H9 (cell line): ENCODE measurements around the gene WDR88. TPM values are rescaled to one million over a fixed set of nuclear protein-coding genes. Genes with fewer than 3 reads are reported as not detected.

Experiments used
- DNase-seq: peaks from one replicate; pipeline ENCODE4 v3.0.0-alpha.2; 2017
- H2AFZ ChIP-seq: one replicate; pipeline ENCODE4 v1.6.1; 2013; ENCODE audit warnings: mild to moderate bottlenecking, low read length, control low read depth, moderate library complexity
- H2AK5ac ChIP-seq: 2 replicates; pipeline ENCODE4 v1.6.1; 2013; ENCODE audit warnings: low read length, control low read depth, mixed read lengths; ENCODE audit not compliant: insufficient read length
- H2BK120ac ChIP-seq: one replicate; pipeline ENCODE4 v1.6.1; 2013; ENCODE audit warnings: low read depth, mild to moderate bottlenecking, low read length, control low read depth, inconsistent platforms; ENCODE audit not compliant: poor library complexity, severe bottlenecking
- H2BK12ac ChIP-seq: 2 replicates; pipeline ENCODE4 v1.6.1; 2013; ENCODE audit warnings: low read length, control low read depth, mixed read lengths, low read depth; ENCODE audit not compliant: insufficient read length
- H2BK15ac ChIP-seq: 2 replicates; pipeline ENCODE4 v1.6.1; 2013; ENCODE audit warnings: low read depth, low read length, control low read depth
- H2BK20ac ChIP-seq: one replicate; pipeline ENCODE4 v1.6.1; 2013; ENCODE audit warnings: low read depth, mild to moderate bottlenecking, low read length, control low read depth, inconsistent platforms; ENCODE audit not compliant: poor library complexity, severe bottlenecking
- H2BK5ac ChIP-seq: 2 replicates; pipeline ENCODE4 v1.6.1; 2013; ENCODE audit warnings: low read length, control low read depth, mixed read lengths; ENCODE audit not compliant: insufficient read length
- H3K14ac ChIP-seq: 2 replicates; pipeline ENCODE4 v1.6.1; 2013; ENCODE audit warnings: low read length, control low read depth; ENCODE audit not compliant: insufficient read depth
- H3K18ac ChIP-seq: 2 replicates; pipeline ENCODE4 v1.6.1; 2013; ENCODE audit warnings: low read depth, mild to moderate bottlenecking, mixed read lengths, low read length, control low read depth; ENCODE audit not compliant: insufficient read length
- H3K23ac ChIP-seq: 2 replicates; pipeline ENCODE4 v1.6.1; 2013; ENCODE audit warnings: low read length, control low read depth, mixed read lengths, low read depth; ENCODE audit not compliant: insufficient read length
- H3K23me2 ChIP-seq: 2 replicates; pipeline ENCODE4 v1.6.1; 2013; ENCODE audit warnings: low read depth, mild to moderate bottlenecking, mixed read lengths, low read length, control low read depth; ENCODE audit not compliant: insufficient read length, poor library complexity, severe bottlenecking
- H3K27ac ChIP-seq: 2 replicates; pipeline ENCODE4 v1.5.1; 2013; ENCODE audit warnings: low read length, control low read depth, mixed read lengths, low read depth; ENCODE audit not compliant: insufficient read length
- H3K27me3 ChIP-seq: 2 replicates; pipeline ENCODE4 v1.6.1; 2013; ENCODE audit warnings: low read length, control low read depth, inconsistent platforms; ENCODE audit not compliant: insufficient read depth
- H3K4ac ChIP-seq: 2 replicates; pipeline ENCODE4 v1.6.1; 2013; ENCODE audit warnings: low read depth, mild to moderate bottlenecking, control low read depth, inconsistent platforms, low read length, moderate library complexity
- H3K4me1 ChIP-seq: 2 replicates; pipeline ENCODE4 v1.6.1; 2013; ENCODE audit warnings: low read length, control low read depth, inconsistent platforms; ENCODE audit not compliant: insufficient read depth
- H3K4me2 ChIP-seq: 2 replicates; pipeline ENCODE4 v1.6.1; 2013; ENCODE audit warnings: low read length, control low read depth, mixed read lengths; ENCODE audit not compliant: insufficient read length, insufficient read depth
- H3K56ac ChIP-seq: 2 replicates; pipeline ENCODE4 v1.6.1; 2013; ENCODE audit warnings: low read depth, mild to moderate bottlenecking, mixed read lengths, low read length, control low read depth; ENCODE audit not compliant: insufficient read length
- H3K79me1 ChIP-seq: 2 replicates; pipeline ENCODE4 v1.6.1; 2013; ENCODE audit warnings: low read depth, mild to moderate bottlenecking, moderate library complexity, low read length, control low read depth, inconsistent platforms; ENCODE audit not compliant: insufficient read depth, poor library complexity, severe bottlenecking
- H3K79me2 ChIP-seq: 2 replicates; pipeline ENCODE4 v1.6.1; 2013; ENCODE audit warnings: low read length, control low read depth, inconsistent platforms; ENCODE audit not compliant: insufficient read depth
- H3K9ac ChIP-seq: 2 replicates; pipeline ENCODE4 v1.6.1; 2013; ENCODE audit warnings: low read length, control low read depth, mixed read lengths; ENCODE audit not compliant: insufficient read length; ENCODE audit errors: extremely low read depth
- H3K9me3 ChIP-seq: one replicate; pipeline ENCODE4 v1.6.1; 2013; ENCODE audit warnings: low read depth, low read length, inconsistent platforms; ENCODE audit not compliant: control insufficient read depth
- H3T11ph ChIP-seq: one replicate; pipeline ENCODE4 v1.6.1; 2013; ENCODE audit warnings: mild to moderate bottlenecking, low read length, control low read depth, inconsistent platforms
- H4K20me1 ChIP-seq: one replicate; pipeline ENCODE4 v1.6.1; 2013; ENCODE audit not compliant: control insufficient read depth, insufficient read length, insufficient read depth
- H4K5ac ChIP-seq: 2 replicates; pipeline ENCODE4 v1.6.1; 2013; ENCODE audit warnings: low read depth, mild to moderate bottlenecking, mixed read lengths, low read length, control low read depth; ENCODE audit not compliant: insufficient read length
- H4K8ac ChIP-seq: replicated peaks from 2 replicates; pipeline ENCODE4 v1.6.1; 2013; ENCODE audit warnings: low read length, control low read depth, mixed read lengths, low read depth; ENCODE audit not compliant: insufficient read length
- H4K91ac ChIP-seq: 2 replicates; pipeline ENCODE4 v1.6.1; 2013; ENCODE audit warnings: low read depth, mild to moderate bottlenecking, moderate library complexity, mixed read lengths, low read length, control low read depth; ENCODE audit not compliant: insufficient read length
- H3K27ac Mint-ChIP-seq, 3 experiments: 2 replicates in 2 of 3; 3 replicates in 1 of 3; pipeline ENCODE4 v1.8.0; 2020 to 2021; ENCODE audit warnings: mixed read lengths in 3 of 3, mild to moderate bottlenecking in 1 of 3, moderate library complexity in 1 of 3
- H3K27me3 Mint-ChIP-seq: 2 replicates; pipeline ENCODE4 v1.8.0; 2021; ENCODE audit warnings: low read depth, mild to moderate bottlenecking, moderate library complexity, mixed read lengths
- H3K36me3 Mint-ChIP-seq, 3 experiments: 2 replicates in 2 of 3; 3 replicates in 1 of 3; pipeline ENCODE4 v1.8.0; 2020 to 2021; ENCODE audit warnings: low read depth in 3 of 3, mixed read lengths in 3 of 3; ENCODE audit not compliant: insufficient read depth in 1 of 3
- H3K4me1 Mint-ChIP-seq, 2 experiments: 2 replicates each; pipeline ENCODE4 v1.8.0; 2020; ENCODE audit warnings: mixed read lengths in 2 of 2
- H3K4me3 Mint-ChIP-seq, 2 experiments: 2 replicates in 1 of 2; 3 replicates in 1 of 2; pipeline ENCODE4 v1.8.0; 2020 to 2021; ENCODE audit warnings: mild to moderate bottlenecking in 2 of 2, mixed read lengths in 2 of 2, moderate library complexity in 1 of 2
- H3K9me3 Mint-ChIP-seq, 2 experiments: 2 replicates in 1 of 2; 3 replicates in 1 of 2; pipeline ENCODE4 v1.8.0; 2020; ENCODE audit warnings: mild to moderate bottlenecking in 2 of 2, mixed read lengths in 2 of 2, moderate library complexity in 1 of 2
- CTCF ChIP-seq: fragments of 200-600 bp; sonication (generic); conservative IDR thresholded peaks from 3 replicates; pipeline ENCODE4 v1.8.0; 2021; ENCODE audit warnings: antibody characterized with exemption, mild to moderate bottlenecking
- WGBS: extraction: QIAGEN DNeasy Blood & Tissue Kit; methylation state at CpG from one replicate; pipeline ENCODE4 v1.1.7; 2013; ENCODE audit warnings: missing lambda C conversion rate, low lambda C conversion rate, mixed read lengths; ENCODE audit not compliant: insufficient read length; ENCODE audit errors: extremely low coverage; 5-methylcytosine and 5-hydroxymethylcytosine counted together
- total RNA-seq: library from RNA; stranded (reverse); gene quantifications from 2 replicates; pipeline ENCODE4 v1.2.1, GENCODE V29; 2021

The WDR88 gene
- total RNA-seq, 1 experiment from 2014 or later, result not detected

- no peak for DNase-seq
- Histone ChIP-seq H4K5ac (no peak overlapping the region), H3T11ph (no peak overlapping the region), H2BK5ac (no peak overlapping the region), H2BK15ac (no peak overlapping the region), H2BK20ac (no peak overlapping the region), H2BK120ac (no peak overlapping the region), H2AK5ac (no peak overlapping the region), H3K4me2 (no peak overlapping the region), H3K4me1 (no peaks in the 10 kb centered on the region), H3K23me2 (no peaks in the 10 kb centered on the region), H4K91ac (no peak overlapping the region), H2AFZ (no peak overlapping the region), H3K27me3 (no peaks in the 10 kb centered on the region), H4K8ac (no peak overlapping the region), H2BK12ac (no peak overlapping the region), H3K9me3 (no peaks in the 10 kb centered on the region), H4K20me1 (peaks cover under 1% of the 10 kb centered on the region), H3K18ac (no peak overlapping the region), H3K56ac (no peak overlapping the region), H3K27ac (no peak overlapping the region), H3K23ac (no peak overlapping the region), H3K79me1 (no peaks in the 10 kb centered on the region), H3K9ac (no peak overlapping the region), H3K79me2 (no peaks in the 10 kb centered on the region), H3K14ac (no peak overlapping the region), H3K4ac (no peak overlapping the region)
- Mint-ChIP-seq H3K36me3 (peaks cover 0 to 13% (median 10%) of the 10 kb centered on the region in 3 experiments; a peak in 6 of 7 replicates), H3K4me3 (no peak overlapping the region), H3K4me1 (no peaks in the 10 kb centered on the region), H3K27ac (no peak overlapping the region), H3K27me3 (no peaks in the 10 kb centered on the region), H3K9me3 (no peaks in the 10 kb centered on the region)
- TF ChIP-seq CTCF, result no peak
- no CpG with 5 or more reads among the region's 6 CpGs for WGBS
Observed at GRCh38 chr19:33203529-33203928, 71.6 kb downstream of the WDR88 start.
